Osteocyte (in vitro differentiated cells): ENCODE results near the gene ACTN1. TPM values are rescaled to one million over a fixed set of nuclear protein-coding genes. Genes with fewer than 3 reads are reported as not detected.

ENCODE experiments used
- DNase-seq: peaks from one replicate; pipeline ENCODE4 v3.0.0; 2021; ENCODE audit warnings: mixed read lengths; ENCODE audit not compliant: unreplicated experiment; ENCODE audit errors: extremely low spot score
- H3K27ac Mint-ChIP-seq: one replicate; pipeline ENCODE4 v1.8.0; 2021; ENCODE audit warnings: mild to moderate bottlenecking, mixed read lengths; ENCODE audit not compliant: unreplicated experiment
- H3K27me3 Mint-ChIP-seq: one replicate; pipeline ENCODE4 v1.8.0; 2021; ENCODE audit warnings: mixed read lengths; ENCODE audit not compliant: unreplicated experiment
- H3K36me3 Mint-ChIP-seq: one replicate; pipeline ENCODE4 v1.8.0; 2021; ENCODE audit warnings: mixed read lengths; ENCODE audit not compliant: unreplicated experiment
- H3K4me1 Mint-ChIP-seq: one replicate; pipeline ENCODE4 v1.8.0; 2021; ENCODE audit warnings: mixed read lengths; ENCODE audit not compliant: unreplicated experiment
- H3K4me3 Mint-ChIP-seq: one replicate; pipeline ENCODE4 v1.8.0; 2021; ENCODE audit warnings: mild to moderate bottlenecking, moderate library complexity, mixed read lengths; ENCODE audit not compliant: unreplicated experiment
- H3K9me3 Mint-ChIP-seq: one replicate; pipeline ENCODE4 v1.8.0; 2021; ENCODE audit warnings: mixed read lengths; ENCODE audit not compliant: unreplicated experiment
- total RNA-seq: library from RNA; stranded (reverse); gene quantifications from 2 replicates; pipeline ENCODE4 v1.2.1, GENCODE V29; 2021
- TF ChIP-seq, protein P1 (sequence below): fragments of 200-600 bp; sonication (generic); IDR thresholded peaks from 2 replicates; pipeline ENCODE4 v1.5.0; 2021; ENCODE audit warnings: antibody characterized with exemption, mild to moderate bottlenecking, moderate library complexity

ACTN1 gene
- total RNA-seq, 1 donor from 2014 or later: 380 TPM

DNA sequence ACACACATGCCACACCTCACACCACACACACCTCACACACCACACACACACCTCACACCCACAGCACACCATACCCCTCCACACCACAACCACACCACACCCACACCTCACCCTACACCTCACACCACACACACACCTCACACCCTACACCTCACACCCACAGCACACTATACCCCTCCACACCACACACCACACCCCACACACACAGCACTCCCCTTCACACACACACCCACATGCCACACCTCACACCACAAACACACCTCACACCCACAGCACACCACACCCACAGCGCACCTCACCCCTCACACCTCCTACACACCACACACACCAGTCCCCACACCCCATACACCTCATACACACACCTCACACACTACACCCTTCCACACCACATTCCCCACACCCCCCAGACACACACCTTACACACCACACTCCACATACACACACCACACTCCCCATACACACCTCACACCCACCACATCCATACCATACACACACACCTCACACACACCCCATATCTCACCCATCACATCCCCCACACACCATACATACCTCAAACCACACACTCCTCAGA lies 80.0 kb downstream of the ACTN1 start:
- Mint-ChIP-seq H3K4me3 (no peak overlapping the region), H3K9me3 (no peaks in the 10 kb centered on the region), H3K27ac (peak overlapping the region; percentile 79), H3K36me3 (peaks cover 50% of the 10 kb centered on the region), H3K4me1 (peaks cover 17% of the 10 kb centered on the region), H3K27me3 (no peaks in the 10 kb centered on the region)
- DNase-seq: no peak
- TF ChIP-seq, protein P1, sequence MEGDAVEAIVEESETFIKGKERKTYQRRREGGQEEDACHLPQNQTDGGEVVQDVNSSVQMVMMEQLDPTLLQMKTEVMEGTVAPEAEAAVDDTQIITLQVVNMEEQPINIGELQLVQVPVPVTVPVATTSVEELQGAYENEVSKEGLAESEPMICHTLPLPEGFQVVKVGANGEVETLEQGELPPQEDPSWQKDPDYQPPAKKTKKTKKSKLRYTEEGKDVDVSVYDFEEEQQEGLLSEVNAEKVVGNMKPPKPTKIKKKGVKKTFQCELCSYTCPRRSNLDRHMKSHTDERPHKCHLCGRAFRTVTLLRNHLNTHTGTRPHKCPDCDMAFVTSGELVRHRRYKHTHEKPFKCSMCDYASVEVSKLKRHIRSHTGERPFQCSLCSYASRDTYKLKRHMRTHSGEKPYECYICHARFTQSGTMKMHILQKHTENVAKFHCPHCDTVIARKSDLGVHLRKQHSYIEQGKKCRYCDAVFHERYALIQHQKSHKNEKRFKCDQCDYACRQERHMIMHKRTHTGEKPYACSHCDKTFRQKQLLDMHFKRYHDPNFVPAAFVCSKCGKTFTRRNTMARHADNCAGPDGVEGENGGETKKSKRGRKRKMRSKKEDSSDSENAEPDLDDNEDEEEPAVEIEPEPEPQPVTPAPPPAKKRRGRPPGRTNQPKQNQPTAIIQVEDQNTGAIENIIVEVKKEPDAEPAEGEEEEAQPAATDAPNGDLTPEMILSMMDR: no peak

DNA sequence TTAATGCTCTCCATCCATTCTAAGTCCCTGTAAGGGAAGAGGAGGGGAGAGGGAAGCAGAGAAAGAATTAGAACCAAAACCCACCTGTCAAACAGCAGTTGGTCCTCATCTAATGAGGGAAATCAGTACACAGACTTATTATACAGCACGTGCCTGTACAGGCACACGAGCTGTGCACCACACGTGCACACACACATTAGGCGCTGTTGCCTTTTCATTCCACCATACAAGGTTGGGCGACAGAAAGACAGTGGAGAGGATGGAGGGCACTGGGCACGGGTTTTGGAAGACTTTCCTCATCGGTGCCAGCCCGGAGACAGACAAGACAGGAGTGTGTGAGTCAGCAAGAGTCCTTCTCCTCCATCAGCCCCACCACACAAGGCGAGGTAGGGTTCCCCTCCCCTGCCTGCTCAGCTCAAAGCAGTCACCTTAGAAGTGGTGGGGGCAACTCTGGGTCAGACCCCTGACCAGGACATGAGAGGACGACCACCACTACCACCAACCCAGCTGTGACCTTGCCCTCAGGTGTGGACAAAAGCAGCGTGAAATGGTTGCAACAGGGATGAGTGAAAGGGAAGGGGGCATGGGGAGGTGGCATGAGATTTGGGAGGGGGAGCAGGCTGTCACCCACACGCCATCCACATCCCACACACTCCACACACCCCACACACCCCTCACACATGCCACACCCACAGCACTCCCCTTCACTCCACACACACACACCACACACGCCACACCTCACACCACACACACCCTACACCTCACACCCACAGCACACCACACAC lies 80.7 kb downstream of the ACTN1 start:
- H3K36me3 Mint-ChIP-seq: peaks cover 48% of the 10 kb centered on the region
- no peaks in the 10 kb centered on the region for H3K9me3 Mint-ChIP-seq
- TF ChIP-seq, protein P1: no peak
- H3K4me1 Mint-ChIP-seq: peaks cover 17% of the 10 kb centered on the region
- H3K27me3 Mint-ChIP-seq: no peaks in the 10 kb centered on the region
- DNase-seq: no peak
- peak overlapping the region; percentile 68 for H3K27ac Mint-ChIP-seq
- H3K4me3 Mint-ChIP-seq: no peak overlapping the region

DNA sequence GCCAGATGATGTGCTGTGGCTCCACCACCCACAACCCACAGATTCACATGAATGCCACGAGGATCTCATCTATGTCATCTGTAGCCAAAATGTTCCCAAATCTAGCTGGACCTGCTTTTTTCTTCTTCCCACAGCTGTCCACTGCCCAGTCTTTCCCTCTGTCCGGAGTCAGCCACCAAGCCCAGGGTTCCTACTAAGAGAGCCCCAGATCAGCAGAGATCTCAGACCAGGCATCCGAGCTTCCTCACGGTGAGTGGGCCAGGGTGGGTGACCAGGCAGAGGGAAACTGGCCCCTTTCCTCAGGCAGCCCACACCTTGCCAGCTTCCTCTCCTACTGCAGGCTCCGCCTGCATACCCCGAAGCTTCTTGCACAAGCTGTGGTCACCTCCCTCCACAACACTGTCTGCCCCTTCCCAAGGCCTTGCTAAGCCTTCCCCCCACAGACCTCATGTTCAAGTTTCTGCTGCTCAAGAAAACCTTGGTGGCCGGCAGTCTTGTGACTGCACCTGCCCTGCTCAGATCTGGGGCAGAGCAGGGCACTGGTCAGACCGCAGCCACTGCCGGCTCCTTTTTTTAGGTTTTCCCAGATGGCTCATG lies 81.4 kb downstream of the ACTN1 start:
- H3K4me1 Mint-ChIP-seq: peaks cover 17% of the 10 kb centered on the region
- no peaks in the 10 kb centered on the region for H3K27me3 Mint-ChIP-seq

DNA sequence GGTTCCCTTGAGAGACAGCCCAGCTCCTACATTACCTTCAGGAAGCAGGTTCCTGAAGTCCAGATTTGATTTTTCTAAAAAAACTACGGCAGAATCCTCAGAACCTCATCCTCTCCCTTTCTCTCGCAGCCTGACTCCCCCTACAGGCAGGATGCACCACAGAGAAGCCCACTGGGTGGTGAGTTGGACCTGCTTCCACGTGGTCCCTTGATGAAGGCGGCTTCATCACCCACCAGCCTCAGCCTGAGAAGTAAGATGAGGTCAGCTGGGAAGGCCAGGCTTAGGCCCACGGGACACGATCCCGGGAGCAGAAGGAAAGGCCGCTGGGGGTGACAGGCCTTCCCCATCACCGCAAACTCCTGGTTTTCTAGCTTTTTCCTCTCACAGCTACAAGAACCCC lies 83.0 kb downstream of the ACTN1 start:
- no peak for DNase-seq
- peaks cover 18% of the 10 kb centered on the region for H3K4me1 Mint-ChIP-seq
- TF ChIP-seq, protein P1: peak; percentile 43
- H3K27me3 Mint-ChIP-seq: no peaks in the 10 kb centered on the region
- H3K9me3 Mint-ChIP-seq: no peaks in the 10 kb centered on the region
- H3K4me3 Mint-ChIP-seq: no peak overlapping the region
- H3K36me3 Mint-ChIP-seq: peaks cover 46% of the 10 kb centered on the region
- peak overlapping the region; percentile 74 for H3K27ac Mint-ChIP-seq

More for the DNA sequence above, 81.4 kb downstream of the ACTN1 start:
- Mint-ChIP-seq H3K27ac (peak overlapping the region; percentile 68), H3K9me3 (no peaks in the 10 kb centered on the region), H3K36me3 (peaks cover 49% of the 10 kb centered on the region), H3K4me3 (no peak overlapping the region)
- no peak for DNase-seq
- TF ChIP-seq, protein P1: no peak
